Endothelial cell (in vitro differentiated cells): ENCODE measurements around the gene VPS45. TPM values are rescaled to one million over a fixed set of nuclear protein-coding genes. Genes with fewer than 3 reads are reported as not detected.

Source experiments
- DNase-seq: peaks from one replicate; pipeline ENCODE4 v3.0.0; 2021; ENCODE audit warnings: low spot score
- H3K27ac Mint-ChIP-seq: one replicate; pipeline ENCODE4 v1.8.0; 2021; ENCODE audit warnings: mixed read lengths, inconsistent platforms; ENCODE audit not compliant: unreplicated experiment
- H3K27me3 Mint-ChIP-seq: one replicate; pipeline ENCODE4 v1.8.0; 2021; ENCODE audit warnings: mild to moderate bottlenecking, moderate library complexity, mixed read lengths, inconsistent platforms; ENCODE audit not compliant: unreplicated experiment
- H3K36me3 Mint-ChIP-seq: one replicate; pipeline ENCODE4 v1.8.0; 2021; ENCODE audit warnings: mild to moderate bottlenecking, low read depth, mixed read lengths, inconsistent platforms; ENCODE audit not compliant: unreplicated experiment
- H3K4me1 Mint-ChIP-seq: one replicate; pipeline ENCODE4 v1.8.0; 2021; ENCODE audit warnings: mild to moderate bottlenecking, mixed read lengths, inconsistent platforms; ENCODE audit not compliant: unreplicated experiment
- H3K4me3 Mint-ChIP-seq: one replicate; pipeline ENCODE4 v1.8.0; 2021; ENCODE audit warnings: mild to moderate bottlenecking, mixed read lengths, inconsistent platforms; ENCODE audit not compliant: unreplicated experiment
- H3K9me3 Mint-ChIP-seq: one replicate; pipeline ENCODE4 v1.8.0; 2021; ENCODE audit warnings: mixed read lengths, inconsistent platforms; ENCODE audit not compliant: unreplicated experiment
- total RNA-seq: library from RNA; stranded (reverse); fragmentation: NEBNext Ultra II Directional; extraction: Animal tissue kit (Norgen Biotek cat#: 25700); gene quantifications from one replicate; pipeline ENCODE4 v1.2.1, GENCODE V29; 2021; ENCODE audit not compliant: unreplicated experiment
- TF ChIP-seq, protein P1 (sequence below): fragments of 200-600 bp; sonication (generic); IDR thresholded peaks from one replicate; pipeline ENCODE4 v1.5.0; 2021; ENCODE audit warnings: antibody characterized with exemption; ENCODE audit not compliant: unreplicated experiment

Gene VPS45
- total RNA-seq, 1 donor from 2014 or later, result 32.5 TPM

- H3K27me3 Mint-ChIP-seq, result peaks cover 18% of the 10 kb centered on the region
Measured at GRCh38 chr1:150155413-150156071, 88.0 kb downstream of the VPS45 start.

GRCh38 chr1:150156868-150157603 lies 89.5 kb downstream of the VPS45 start:
- H3K27me3 Mint-ChIP-seq, result peaks cover 13% of the 10 kb centered on the region
- TF ChIP-seq, protein P1, sequence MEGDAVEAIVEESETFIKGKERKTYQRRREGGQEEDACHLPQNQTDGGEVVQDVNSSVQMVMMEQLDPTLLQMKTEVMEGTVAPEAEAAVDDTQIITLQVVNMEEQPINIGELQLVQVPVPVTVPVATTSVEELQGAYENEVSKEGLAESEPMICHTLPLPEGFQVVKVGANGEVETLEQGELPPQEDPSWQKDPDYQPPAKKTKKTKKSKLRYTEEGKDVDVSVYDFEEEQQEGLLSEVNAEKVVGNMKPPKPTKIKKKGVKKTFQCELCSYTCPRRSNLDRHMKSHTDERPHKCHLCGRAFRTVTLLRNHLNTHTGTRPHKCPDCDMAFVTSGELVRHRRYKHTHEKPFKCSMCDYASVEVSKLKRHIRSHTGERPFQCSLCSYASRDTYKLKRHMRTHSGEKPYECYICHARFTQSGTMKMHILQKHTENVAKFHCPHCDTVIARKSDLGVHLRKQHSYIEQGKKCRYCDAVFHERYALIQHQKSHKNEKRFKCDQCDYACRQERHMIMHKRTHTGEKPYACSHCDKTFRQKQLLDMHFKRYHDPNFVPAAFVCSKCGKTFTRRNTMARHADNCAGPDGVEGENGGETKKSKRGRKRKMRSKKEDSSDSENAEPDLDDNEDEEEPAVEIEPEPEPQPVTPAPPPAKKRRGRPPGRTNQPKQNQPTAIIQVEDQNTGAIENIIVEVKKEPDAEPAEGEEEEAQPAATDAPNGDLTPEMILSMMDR, result no peak
- H3K4me3 Mint-ChIP-seq, result no peak overlapping the region
- peaks cover 58% of the 10 kb centered on the region for H3K4me1 Mint-ChIP-seq
- H3K27ac Mint-ChIP-seq, result no peak overlapping the region
- no peaks in the 10 kb centered on the region for H3K9me3 Mint-ChIP-seq
- no peak for DNase-seq
- peaks cover 71% of the 10 kb centered on the region for H3K36me3 Mint-ChIP-seq

More at GRCh38 chr1:150155413-150156071, 88.0 kb downstream of the VPS45 start:
- peak overlapping the region; percentile 80 for H3K4me3 Mint-ChIP-seq
- peaks cover 68% of the 10 kb centered on the region for H3K36me3 Mint-ChIP-seq
- TF ChIP-seq, protein P1, result no peak
- peaks cover 57% of the 10 kb centered on the region for H3K4me1 Mint-ChIP-seq
- H3K9me3 Mint-ChIP-seq, result no peaks in the 10 kb centered on the region
- no peak overlapping the region for H3K27ac Mint-ChIP-seq
- DNase-seq, result no peak

- peak overlapping the region; percentile 69 for H3K4me3 Mint-ChIP-seq
- H3K9me3 Mint-ChIP-seq, result no peaks in the 10 kb centered on the region
- H3K27ac Mint-ChIP-seq, result no peak overlapping the region
- peaks cover 52% of the 10 kb centered on the region for H3K4me1 Mint-ChIP-seq
- peaks cover 57% of the 10 kb centered on the region for H3K36me3 Mint-ChIP-seq
- H3K27me3 Mint-ChIP-seq, result peaks cover 17% of the 10 kb centered on the region
- DNase-seq, result no peak
- TF ChIP-seq, protein P1, result no peak
Measured at GRCh38 chr1:150159550-150159949, 92.0 kb downstream of the VPS45 start.

- H3K4me3 Mint-ChIP-seq, result peak overlapping the region; percentile 74
- TF ChIP-seq, protein P1, result no peak
- peaks cover 17% of the 10 kb centered on the region for H3K27me3 Mint-ChIP-seq
- H3K9me3 Mint-ChIP-seq, result no peaks in the 10 kb centered on the region
- DNase-seq, result no peak
- H3K4me1 Mint-ChIP-seq, result peaks cover 46% of the 10 kb centered on the region
- H3K27ac Mint-ChIP-seq, result peak overlapping the region; percentile 15
- peaks cover 43% of the 10 kb centered on the region for H3K36me3 Mint-ChIP-seq
Measured at GRCh38 chr1:150160964-150161621, 93.5 kb downstream of the VPS45 start.
